HG03159 (cell line): ENCODE measurements around the gene ANP32A.
"Not testable (repeated sequence)": the region's sequence is repeated elsewhere in the genome, so short reads cannot be mapped to it uniquely, and the experiment has no call there.

Experiments
- ATAC-seq: cut with Tn5 transposase; IDR thresholded peaks from one replicate; pipeline ENCODE4 v1.9.1; 2021; ENCODE audit warnings: mild to moderate bottlenecking, moderate library complexity; ENCODE audit not compliant: unreplicated experiment

Gene ANP32A

GRCh38 chr15:68820295-68821189 lies at the start of gene ANP32A:
Gene ANP32A (minus strand): TSS chr15:68820895. CDS start chr15:68820751, 144 bp downstream.
- ATAC-seq, result peak; percentile 53

- ATAC-seq, result no peak
Observed at GRCh38 chr15:68868296-68868695, 47.6 kb upstream of the ANP32A start.

- ATAC-seq, result no peak
Observed at GRCh38 chr15:68862415-68862814, 41.7 kb upstream of the ANP32A start.

- ATAC-seq, result not testable (repeated sequence)
Observed at GRCh38 chr15:68858666-68859065, 38.0 kb upstream of the ANP32A start.

GRCh38 chr15:68857443-68857842 lies 36.7 kb upstream of the ANP32A start:
- not testable (repeated sequence) for ATAC-seq

- no peak for ATAC-seq
Observed at GRCh38 chr15:68852461-68852860, 31.8 kb upstream of the ANP32A start.

GRCh38 chr15:68851971-68852370 lies 31.3 kb upstream of the ANP32A start:
- ATAC-seq, result no peak

- no peak for ATAC-seq
Observed at GRCh38 chr15:68849497-68849896, 28.8 kb upstream of the ANP32A start.

GRCh38 chr15:68846851-68847439 lies 26.2 kb upstream of the ANP32A start:
- ATAC-seq, result no peak

GRCh38 chr15:68844856-68845550 lies 24.3 kb upstream of the ANP32A start:
- ATAC-seq, result no peak

GRCh38 chr15:68843425-68844311 lies 23.0 kb upstream of the ANP32A start:
- no peak for ATAC-seq

GRCh38 chr15:68842958-68843357 lies 22.3 kb upstream of the ANP32A start:
- ATAC-seq, result no peak

- ATAC-seq, result no peak
Observed at GRCh38 chr15:68834346-68834745, 13.7 kb upstream of the ANP32A start.

GRCh38 chr15:68833700-68834331 lies 13.1 kb upstream of the ANP32A start:
- ATAC-seq, result no peak

GRCh38 chr15:68830141-68830785 lies 9.6 kb upstream of the ANP32A start:
- ATAC-seq, result no peak

GRCh38 chr15:68829068-68829467 lies 8.4 kb upstream of the ANP32A start:
- no peak for ATAC-seq

- no peak for ATAC-seq
Observed at GRCh38 chr15:68823561-68823960, 2.9 kb upstream of the ANP32A start.

GRCh38 chr15:68822818-68823217 lies 2.1 kb upstream of the ANP32A start:
- no peak for ATAC-seq

GRCh38 chr15:68821841-68822381 lies 1.2 kb upstream of the ANP32A start:
- no peak for ATAC-seq
